Measurements from ENCODE around the gene SPTY2D1.
A peak's percentile ranks its signal among the peaks of the same experiment; 100 is the strongest.
"Not testable (repeated sequence)": the region's sequence is repeated elsewhere in the genome, so short reads cannot be mapped to it uniquely, and the experiment has no call there.

Gene SPTY2D1

DNA sequence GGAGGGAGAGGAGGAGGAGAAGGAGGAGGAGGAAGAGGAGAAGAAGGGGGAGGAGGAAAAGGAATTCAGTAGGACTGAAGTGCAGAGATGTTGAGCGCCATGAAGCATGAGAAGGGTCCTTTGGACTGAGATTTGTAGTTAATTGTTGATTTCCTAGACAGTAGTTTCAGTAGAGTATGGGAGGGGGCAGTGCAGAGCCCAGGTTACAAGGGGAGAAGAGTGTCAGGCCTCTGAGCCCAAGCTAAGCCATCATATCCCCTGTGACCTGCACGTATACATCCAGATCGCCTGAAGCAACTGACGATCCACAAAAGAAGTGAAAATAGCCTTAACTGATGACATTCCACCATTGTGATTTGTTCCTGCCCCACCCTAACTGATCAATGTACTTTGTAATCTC is 8.9 kb upstream of the SPTY2D1 start:
- H3K36me3 ChIP-seq (replicated peaks); H3K4me1 ChIP-seq; H3K9me3 ChIP-seq; in situ Hi-C loops (cut with MboI; ENCODE audit: low sequenced_read_pairs); H3K27me3 ChIP-seq (ENCODE audit: low read depth); H3K4me3 ChIP-seq: not testable (repeated sequence)
- DNase-seq (ENCODE audit: low spot score in 2 of 2), result peak; percentile 17 to 50

DNA sequence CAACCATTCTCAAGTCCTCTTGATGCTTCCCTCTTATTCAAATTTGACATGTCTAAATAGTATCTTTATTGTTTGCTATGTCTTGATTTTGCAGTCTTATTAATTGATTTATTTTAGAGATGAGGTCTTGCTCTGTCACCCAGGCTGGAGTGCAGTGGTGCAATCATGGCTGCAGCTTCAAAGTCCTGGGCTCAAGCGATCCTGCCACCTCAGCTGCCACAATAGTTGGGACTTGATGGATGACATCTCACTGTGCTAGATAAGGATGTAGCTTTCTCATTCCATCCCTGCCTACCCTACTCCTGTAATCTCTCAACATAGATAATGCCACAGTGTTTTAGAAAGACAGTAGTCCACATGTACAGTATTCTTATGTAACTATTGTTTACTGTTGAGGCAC is 7.5 kb upstream of the SPTY2D1 start:
- Histone ChIP-seq H3K9me3 (no peaks in the 10 kb centered on the region), H3K4me3 (no peak overlapping the region), H3K36me3 (replicated peaks) (no peaks in the 10 kb centered on the region), H3K27me3 (ENCODE audit: low read depth) (no peaks in the 10 kb centered on the region), H3K4me1 (0 out of 2 replicates have a peak, but pooled peaks cover 4% of the 10 kb centered on the region)
- no peak for DNase-seq (ENCODE audit: low spot score in 2 of 2)
- in situ Hi-C loops (cut with MboI; ENCODE audit: low sequenced_read_pairs), result no loop called here

- DNase-seq (ENCODE audit: low spot score in 2 of 2), result peak; percentile 5 to 8
- no peaks in the 10 kb centered on the region for H3K36me3 ChIP-seq (replicated peaks)
- no peaks in the 10 kb centered on the region for H3K9me3 ChIP-seq
- in situ Hi-C loops (cut with MboI; ENCODE audit: low sequenced_read_pairs), result no loop called here
- no peaks in the 10 kb centered on the region for H3K27me3 ChIP-seq (ENCODE audit: low read depth)
- H3K4me1 ChIP-seq, result peaks cover 5% of the 10 kb centered on the region
- peak overlapping the region; percentile 82 for H3K4me3 ChIP-seq
Observed at GRCh38 chr11:18633256-18634139, 644 bp downstream of the SPTY2D1 start.

DNA sequence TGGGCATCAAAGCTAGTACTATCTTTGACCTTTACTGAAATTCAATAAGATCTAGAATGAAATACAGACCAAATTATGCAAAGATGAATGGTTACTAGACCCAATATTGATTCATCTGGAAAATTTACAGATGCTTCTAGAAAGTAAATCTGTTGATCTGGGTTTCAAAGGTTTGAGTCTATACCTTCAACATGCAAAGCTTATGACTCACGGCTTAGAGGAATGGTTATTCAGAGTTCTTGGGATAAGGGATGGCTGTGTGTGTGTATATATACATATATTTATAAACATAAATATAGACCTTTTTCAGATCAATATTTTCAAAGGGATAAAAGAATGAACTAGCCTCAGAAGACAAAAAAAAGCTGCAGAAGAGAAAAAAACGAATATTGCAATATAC is 1.3 kb downstream of the SPTY2D1 start:
- Histone ChIP-seq H3K27me3 (ENCODE audit: low read depth) (no peaks in the 10 kb centered on the region), H3K4me1 (peaks cover 5% of the 10 kb centered on the region), H3K9me3 (no peaks in the 10 kb centered on the region), H3K4me3 (peak overlapping the region; percentile 82), H3K36me3 (replicated peaks) (no peaks in the 10 kb centered on the region)
- no peak for DNase-seq (ENCODE audit: low spot score in 2 of 2)
- in situ Hi-C loops (cut with MboI; ENCODE audit: low sequenced_read_pairs), result no loop called here

DNA sequence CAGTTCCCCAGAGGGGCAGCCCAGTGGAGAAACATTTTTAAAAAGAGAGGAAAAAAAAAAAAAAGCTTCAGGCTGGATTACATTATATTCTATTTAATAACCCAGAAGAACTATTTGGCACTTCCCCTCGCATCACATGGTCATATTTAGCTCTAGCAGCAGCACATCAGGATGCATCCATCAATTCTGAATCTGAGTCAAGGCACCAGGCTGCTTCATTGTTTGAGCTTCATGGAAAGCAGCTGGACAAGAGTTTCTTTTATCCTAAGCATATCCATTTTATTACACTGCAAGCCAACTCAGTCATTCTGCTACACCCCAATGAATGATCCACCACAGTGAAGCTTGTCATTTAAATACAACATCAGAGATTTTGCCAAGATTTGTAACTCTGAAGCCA is 10.0 kb downstream of the SPTY2D1 start:
- H3K9me3 ChIP-seq, result no peaks in the 10 kb centered on the region
- H3K27me3 ChIP-seq (ENCODE audit: low read depth), result no peaks in the 10 kb centered on the region
- H3K4me1 ChIP-seq, result no peaks in the 10 kb centered on the region
- H3K4me3 ChIP-seq, result no peak overlapping the region
- no peak for DNase-seq (ENCODE audit: low spot score in 2 of 2)
- no peaks in the 10 kb centered on the region for H3K36me3 ChIP-seq (replicated peaks)
- in situ Hi-C loops (cut with MboI; ENCODE audit: low sequenced_read_pairs), result no loop called here

DNA sequence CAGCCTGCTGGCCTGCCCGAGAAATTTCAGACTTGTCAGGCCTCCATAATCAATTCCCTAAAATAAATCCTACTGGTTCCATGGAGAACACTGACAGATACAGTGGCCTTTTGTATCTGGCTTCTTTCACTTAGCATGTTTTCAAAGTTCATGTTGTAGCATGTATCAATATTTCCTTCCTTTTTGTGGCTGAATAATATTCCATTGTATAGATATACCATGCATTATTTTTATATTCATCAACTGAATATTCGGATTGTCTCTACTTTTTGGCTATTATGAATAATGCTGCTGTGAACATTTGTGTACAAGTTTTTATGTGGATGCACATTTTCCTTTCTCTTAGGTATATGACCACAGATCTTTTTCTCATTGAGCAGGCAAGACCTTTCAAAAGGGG is 10.4 kb downstream of the SPTY2D1 start:
- Histone ChIP-seq H3K27me3 (ENCODE audit: low read depth) (no peaks in the 10 kb centered on the region), H3K9me3 (no peaks in the 10 kb centered on the region), H3K4me1 (no peaks in the 10 kb centered on the region), H3K36me3 (replicated peaks) (no peaks in the 10 kb centered on the region), H3K4me3 (no peak overlapping the region)
- in situ Hi-C loops (cut with MboI; ENCODE audit: low sequenced_read_pairs), result no loop called here
- no peak for DNase-seq (ENCODE audit: low spot score in 2 of 2)

GRCh38 chr11:18618342-18619025 is 15.7 kb downstream of the SPTY2D1 start:
- H3K9me3 ChIP-seq, result no peaks in the 10 kb centered on the region
- no peaks in the 10 kb centered on the region for H3K27me3 ChIP-seq (ENCODE audit: low read depth)
- no peaks in the 10 kb centered on the region for H3K4me1 ChIP-seq
- no peak overlapping the region for H3K4me3 ChIP-seq
- H3K36me3 ChIP-seq (replicated peaks), result peaks cover 19% of the 10 kb centered on the region
- DNase-seq (ENCODE audit: low spot score in 2 of 2), result no peak
- in situ Hi-C loops (cut with MboI; ENCODE audit: low sequenced_read_pairs), result no loop called here

GRCh38 chr11:18617688-18618341 is 16.3 kb downstream of the SPTY2D1 start:
- Histone ChIP-seq H3K36me3 (replicated peaks) (peaks cover 19% of the 10 kb centered on the region), H3K4me1 (no peaks in the 10 kb centered on the region), H3K27me3 (ENCODE audit: low read depth) (no peaks in the 10 kb centered on the region), H3K9me3 (no peaks in the 10 kb centered on the region), H3K4me3 (no peak overlapping the region)
- no peak for DNase-seq (ENCODE audit: low spot score in 2 of 2)
- in situ Hi-C loops (cut with MboI; ENCODE audit: low sequenced_read_pairs), result no loop called here

DNA sequence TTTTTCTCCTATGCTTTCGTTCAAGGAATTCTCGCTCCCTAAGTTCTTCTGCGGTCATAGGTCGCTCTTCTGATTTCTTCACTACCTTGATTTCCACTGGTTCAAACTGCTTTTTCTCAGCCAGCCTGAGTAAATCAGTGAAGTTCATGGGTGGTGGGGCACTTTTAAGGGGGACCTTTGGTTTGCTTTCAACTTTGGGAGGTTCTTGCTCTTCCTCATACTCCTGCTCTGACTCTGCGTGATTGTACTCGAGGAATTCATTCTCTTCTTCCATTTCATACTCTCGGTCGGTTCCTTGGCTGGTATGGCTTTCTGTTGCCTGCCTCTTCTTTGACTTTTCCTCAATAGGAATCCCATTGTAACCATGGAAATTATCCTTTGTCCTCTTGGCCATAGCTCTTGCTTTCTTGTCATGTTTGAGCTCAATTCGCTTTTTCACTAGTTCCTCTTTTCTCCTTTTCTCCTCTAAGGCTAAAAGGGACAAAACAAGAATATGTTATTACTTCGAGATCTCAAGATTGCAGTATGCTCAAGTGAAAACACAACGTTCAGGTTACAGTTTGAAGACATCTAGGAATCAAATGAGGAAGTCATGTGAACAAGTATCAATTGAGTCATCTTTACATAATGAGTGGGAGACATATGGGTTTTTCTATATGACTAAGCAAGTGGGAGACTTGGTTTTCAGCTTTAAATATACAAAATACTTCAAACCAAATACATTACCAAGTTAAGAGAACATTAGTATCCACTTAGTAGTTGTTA is 18.3 kb downstream of the SPTY2D1 start:
- Histone ChIP-seq H3K36me3 (replicated peaks) (peaks cover 35% of the 10 kb centered on the region), H3K4me1 (no peaks in the 10 kb centered on the region), H3K27me3 (ENCODE audit: low read depth) (no peaks in the 10 kb centered on the region), H3K4me3 (no peak overlapping the region), H3K9me3 (no peaks in the 10 kb centered on the region)
- in situ Hi-C loops (cut with MboI; ENCODE audit: low sequenced_read_pairs), result no loop called here
- DNase-seq (ENCODE audit: low spot score in 2 of 2), result no peak

GRCh38 chr11:18614667-18615066 is 19.5 kb downstream of the SPTY2D1 start:
- Histone ChIP-seq H3K27me3 (ENCODE audit: low read depth) (no peaks in the 10 kb centered on the region), H3K9me3 (no peaks in the 10 kb centered on the region), H3K4me3 (no peak overlapping the region), H3K4me1 (no peaks in the 10 kb centered on the region), H3K36me3 (replicated peaks) (peaks cover 37% of the 10 kb centered on the region)
- in situ Hi-C loops (cut with MboI; ENCODE audit: low sequenced_read_pairs), result no loop called here
- no peak for DNase-seq (ENCODE audit: low spot score in 2 of 2)

DNA sequence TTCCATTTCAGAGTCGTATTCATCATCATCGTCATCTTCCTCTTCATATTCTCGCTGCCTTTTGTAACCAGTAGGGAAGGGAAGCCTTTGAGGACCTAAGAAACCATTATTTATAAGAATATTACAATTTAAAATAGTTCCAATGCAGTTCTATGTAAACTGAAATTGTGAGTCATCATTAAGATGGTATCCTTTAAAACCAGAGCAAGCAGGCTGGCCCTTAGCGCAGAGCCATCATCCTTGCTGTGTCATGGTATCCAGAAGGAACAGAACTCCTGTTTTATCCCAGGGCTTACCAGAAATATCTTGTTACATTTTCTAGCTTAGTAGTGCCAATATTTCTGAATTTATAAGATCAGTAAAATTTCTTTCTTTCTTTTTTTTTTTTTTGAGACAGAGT is 21.7 kb downstream of the SPTY2D1 start:
- no peak for DNase-seq (ENCODE audit: low spot score in 2 of 2)
- Histone ChIP-seq H3K27me3 (ENCODE audit: low read depth) (no peaks in the 10 kb centered on the region), H3K4me1 (peaks cover 15% of the 10 kb centered on the region), H3K36me3 (replicated peaks) (peaks cover 50% of the 10 kb centered on the region), H3K4me3 (no peak overlapping the region), H3K9me3 (no peaks in the 10 kb centered on the region)
- in situ Hi-C loops (cut with MboI; ENCODE audit: low sequenced_read_pairs), result no loop called here

- DNase-seq (ENCODE audit: low spot score in 2 of 2), result no peak
- H3K9me3 ChIP-seq, result no peaks in the 10 kb centered on the region
- in situ Hi-C loops (cut with MboI; ENCODE audit: low sequenced_read_pairs), result no loop called here
- H3K4me1 ChIP-seq, result peaks cover 19% of the 10 kb centered on the region
- no peaks in the 10 kb centered on the region for H3K27me3 ChIP-seq (ENCODE audit: low read depth)
- no peak overlapping the region for H3K4me3 ChIP-seq
- H3K36me3 ChIP-seq (replicated peaks), result peaks cover 51% of the 10 kb centered on the region
Observed at GRCh38 chr11:18611196-18611595, 22.9 kb downstream of the SPTY2D1 start.

- in situ Hi-C loops (cut with MboI; ENCODE audit: low sequenced_read_pairs), result no loop called here
- Histone ChIP-seq H3K36me3 (replicated peaks) (peaks cover 40% of the 10 kb centered on the region), H3K4me1 (peaks cover 19% of the 10 kb centered on the region), H3K27me3 (ENCODE audit: low read depth) (no peaks in the 10 kb centered on the region), H3K9me3 (no peaks in the 10 kb centered on the region), H3K4me3 (no peak overlapping the region)
- peak; percentile 27 to 72 for DNase-seq (ENCODE audit: low spot score in 2 of 2)
Observed at GRCh38 chr11:18608376-18608775, 25.8 kb downstream of the SPTY2D1 start.
